ENCODE results near the gene LMAN1L. TPM values are rescaled to one million over a fixed set of nuclear protein-coding genes. Genes with fewer than 3 reads are reported as not detected.

The LMAN1L gene
- polyA plus RNA-seq, 3 donors, result 0.08 TPM; not detected in 2

- Mint-ChIP-seq H3K36me3 (peaks cover 14 to 40% of the 10 kb centered on the region in 2 donors), H3K9me3 (peaks cover 0 to 2% (median 0%) of the 10 kb centered on the region in 7 donors), H3K27ac (no peak overlapping the region), H3K4me3 (no peak overlapping the region), H3K27me3 (ENCODE audit: low read depth in 3 of 3) (peaks cover 0 to 3% (median 0%) of the 10 kb centered on the region in 3 donors), H3K4me1 (peaks cover 23% of the 10 kb centered on the region)
- no peak overlapping the region for H2AFZ ChIP-seq (ENCODE audit: insufficient read depth, low read depth, low read length, poor library complexity, severe bottlenecking)
- WGBS (ENCODE audit: insufficient coverage), result 89% methylated on average over 5 of the region's 11 CpGs
- DNase-seq, result no peak
- no peak for TF ChIP-seq CTCF (IDR thresholded peaks at IDR 0.05)
- peaks cover 20% of the 10 kb centered on the region for H4K20me1 ChIP-seq (ENCODE audit: insufficient read depth, low read length)
- H3K9me3 ChIP-seq (replicated peaks in 1 of 2; ENCODE audit: control insufficient read depth in 1 of 2, insufficient read depth in 1 of 2, low read length in 2 of 2), result no peaks in the 10 kb centered on the region
- intact Hi-C loops (cut with micrococcal nuclease), result no loop called here
- no peaks in the 10 kb centered on the region for H3K27me3 ChIP-seq (ENCODE audit: control insufficient read depth in 2 of 2, insufficient read depth in 2 of 2, low read length in 2 of 2)
- peaks cover 14 to 22% of the 10 kb centered on the region in 2 donors for H3K4me1 ChIP-seq (ENCODE audit: control insufficient read depth in 1 of 2, insufficient read depth in 2 of 2, low read length in 2 of 2)
- no peak overlapping the region for H3K4me3 ChIP-seq (replicated peaks in 1 of 3; ENCODE audit: low read depth in 2 of 3, low read length in 3 of 3)
- peaks cover 9 to 34% of the 10 kb centered on the region in 2 donors for H3K36me3 ChIP-seq (replicated peaks in 1 of 2; ENCODE audit: control insufficient read depth in 1 of 2, insufficient read depth in 2 of 2, low read length in 2 of 2)
- H3K9ac ChIP-seq (ENCODE audit: insufficient read depth, low read length, poor library complexity, severe bottlenecking), result no peak overlapping the region
- H3K27ac ChIP-seq (ENCODE audit: low read depth in 1 of 2, low read length in 2 of 2), result no peak overlapping the region
- no peak overlapping the region for H3K4me2 ChIP-seq (replicated peaks; ENCODE audit: extremely low read depth, low read length, poor library complexity, severe bottlenecking)
- H3K79me2 ChIP-seq (ENCODE audit: insufficient read depth, low read length), result peaks cover 2% of the 10 kb centered on the region
These were observed 26.3 kb downstream of the LMAN1L start for GRCh38 chr15:74838746-74839525.

- Histone ChIP-seq H3K4me2 (replicated peaks; ENCODE audit: extremely low read depth, low read length, poor library complexity, severe bottlenecking) (no peak overlapping the region), H3K4me1 (ENCODE audit: control insufficient read depth in 1 of 2, insufficient read depth in 2 of 2, low read length in 2 of 2) (peaks cover 16 to 22% of the 10 kb centered on the region in 2 donors), H3K4me3 (replicated peaks in 1 of 3; ENCODE audit: low read depth in 2 of 3, low read length in 3 of 3) (no peak overlapping the region), H3K9me3 (replicated peaks in 1 of 2; ENCODE audit: control insufficient read depth in 1 of 2, insufficient read depth in 1 of 2, low read length in 2 of 2) (no peaks in the 10 kb centered on the region), H2AFZ (ENCODE audit: insufficient read depth, low read depth, low read length, poor library complexity, severe bottlenecking) (no peak overlapping the region), H3K9ac (ENCODE audit: insufficient read depth, low read length, poor library complexity, severe bottlenecking) (no peak overlapping the region), H4K20me1 (ENCODE audit: insufficient read depth, low read length) (peaks cover 27% of the 10 kb centered on the region), H3K27me3 (ENCODE audit: control insufficient read depth in 2 of 2, insufficient read depth in 2 of 2, low read length in 2 of 2) (no peaks in the 10 kb centered on the region), H3K79me2 (ENCODE audit: insufficient read depth, low read length) (peaks cover 2% of the 10 kb centered on the region), H3K36me3 (replicated peaks in 1 of 2; ENCODE audit: control insufficient read depth in 1 of 2, insufficient read depth in 2 of 2, low read length in 2 of 2) (peaks cover 13 to 40% of the 10 kb centered on the region in 2 donors), H3K27ac (ENCODE audit: low read depth in 1 of 2, low read length in 2 of 2) (no peak overlapping the region)
- intact Hi-C loops (cut with micrococcal nuclease), result loop anchor here (10.0 kb wide), 1 partner anchor 65 kb away; the partner anchor contains the start of gene FAM219B (in 2 of the 2)
- H3K27me3 Mint-ChIP-seq (ENCODE audit: low read depth in 3 of 3), result peaks cover 0 to 3% (median 0%) of the 10 kb centered on the region in 3 donors
- peaks cover 31% of the 10 kb centered on the region for H3K4me1 Mint-ChIP-seq
- no peak for TF ChIP-seq CTCF (IDR thresholded peaks at IDR 0.05)
- peak overlapping the region in 1 of 7 donors; percentile 49 for H3K27ac Mint-ChIP-seq
- peaks cover 18 to 44% of the 10 kb centered on the region in 2 donors for H3K36me3 Mint-ChIP-seq
- no peak for DNase-seq
- no peak overlapping the region for H3K4me3 Mint-ChIP-seq
- peaks cover 0 to 2% (median 0%) of the 10 kb centered on the region in 7 donors for H3K9me3 Mint-ChIP-seq
- 96% methylated on average over 27 of the region's 31 CpGs for WGBS (ENCODE audit: insufficient coverage)
These were observed 27.1 kb downstream of the LMAN1L start for GRCh38 chr15:74839526-74840395.

Data from CD14-positive monocyte (primary cell).